T-helper 1 cell (primary cell): ENCODE data around the gene ZNF607.
"Not testable (repeated sequence)": the region's sequence is repeated elsewhere in the genome, so short reads cannot be mapped to it uniquely, and the experiment has no call there.

Experiments used
- DNase-seq, 5 donors: peaks; one replicate each; pipeline ENCODE4 v3.0.0-alpha.2; 2012 to 2020
- total RNA-seq, 4 donors: gene quantifications; one replicate each; lab custom pipeline; 2026; lab: John Stamatoyannopoulos, UW

ZNF607 gene
- 1.4 to 6.4 (median 3.6) reads per million in 4 donors for total RNA-seq

DNA sequence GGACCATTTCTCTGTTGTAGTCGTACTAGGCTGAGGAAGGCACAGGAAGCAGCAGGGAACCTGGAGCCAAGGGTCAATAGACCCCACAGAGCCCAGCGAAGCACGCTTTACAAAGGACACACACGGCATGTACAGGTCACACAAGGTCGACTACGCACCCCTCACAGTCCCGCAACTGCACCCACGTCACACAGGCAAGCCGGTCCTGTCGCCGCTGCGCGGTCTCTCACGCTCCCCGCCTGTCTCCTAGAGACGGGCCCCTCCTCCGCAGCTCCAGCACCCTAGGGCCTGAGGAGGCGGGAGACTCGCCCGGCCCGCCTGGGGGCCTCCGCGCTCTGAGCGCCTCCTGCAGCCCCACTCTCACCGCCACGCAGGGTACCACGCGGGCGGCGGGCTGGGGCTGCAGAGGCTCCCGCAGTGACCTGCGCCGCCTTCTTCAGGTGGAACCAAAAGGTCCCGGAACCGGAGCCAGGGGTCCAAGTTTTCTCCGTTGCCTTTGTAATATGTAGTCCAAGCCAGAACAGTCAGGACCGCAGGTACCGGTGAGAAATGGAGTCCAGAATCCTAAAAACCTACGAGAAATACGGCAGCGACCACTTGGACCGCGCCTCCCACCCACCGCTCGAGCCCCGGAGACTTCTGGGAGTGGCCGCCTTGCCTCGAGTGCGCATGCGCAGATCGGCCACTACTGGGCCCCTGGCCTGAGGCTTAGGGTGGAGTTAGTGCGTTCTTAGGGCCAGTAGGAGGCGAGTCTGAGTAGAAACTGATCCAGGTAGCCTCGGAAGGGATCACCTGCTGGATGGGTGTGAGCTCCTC is at the start of gene ZNF607:
ZNF607 (minus strand) TSS at position 651 of the 816 bp plus-strand sequence. CDS start 8,143 bp downstream, outside the sequence.
- peak; percentile 67 to 83 (median 71) for DNase-seq

DNA sequence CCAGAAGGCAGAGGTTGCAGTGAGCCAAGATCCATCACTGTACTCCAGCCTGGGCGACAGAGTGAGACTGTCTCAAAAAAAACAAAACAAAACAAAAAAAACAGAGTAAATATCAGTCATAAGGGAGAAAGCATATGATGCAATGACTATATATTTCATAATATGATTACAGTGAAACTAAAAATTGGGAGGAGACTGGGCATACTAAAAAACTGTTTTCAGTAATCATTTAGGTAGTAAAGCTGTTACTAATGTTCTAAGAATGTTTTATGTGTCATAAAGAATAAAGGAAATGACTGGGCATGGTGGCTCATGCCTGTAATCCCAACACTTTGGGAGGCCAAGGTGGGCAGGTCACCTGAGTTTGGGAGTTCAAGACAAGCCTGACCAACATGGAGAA is 43.9 kb upstream of the ZNF607 start:
- DNase-seq: no peak

DNA sequence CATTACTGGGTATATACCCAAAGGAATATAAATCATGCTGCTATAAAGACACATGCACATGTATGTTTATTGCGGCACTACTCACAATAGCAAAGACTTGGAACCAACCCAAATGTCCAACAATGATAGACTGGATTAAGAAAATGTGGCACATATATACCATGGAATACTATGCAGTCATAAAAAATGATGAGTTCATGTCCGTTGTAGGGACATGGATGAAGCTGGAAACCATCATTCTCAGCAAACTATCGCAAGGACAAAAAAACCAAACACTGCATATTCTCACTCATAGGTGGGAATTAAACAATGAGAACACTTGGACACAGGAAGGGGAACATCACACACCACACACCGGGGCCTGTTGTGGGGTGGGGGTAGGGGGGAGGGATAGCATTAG is 38.1 kb upstream of the ZNF607 start:
- not testable (repeated sequence) for DNase-seq

DNA sequence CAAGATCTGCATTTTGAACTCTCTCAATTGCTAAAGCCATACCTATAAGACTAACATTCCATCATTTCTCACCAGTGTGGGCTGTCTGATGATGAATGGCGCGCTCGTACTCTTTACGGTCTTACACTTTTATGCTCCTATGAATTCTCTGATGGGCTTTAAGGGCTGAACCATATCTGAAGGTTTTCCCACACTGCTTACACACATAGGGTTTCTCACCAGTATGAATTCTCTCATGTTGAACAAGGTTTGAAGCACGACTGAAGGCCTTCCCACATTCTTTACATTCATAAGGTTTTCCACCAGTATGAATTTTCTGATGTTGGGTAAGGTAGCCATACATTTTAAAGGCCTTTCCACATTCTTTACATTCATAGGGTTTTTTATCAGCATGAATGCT is 18.8 kb upstream of the ZNF607 start:
- no peak for DNase-seq

DNA sequence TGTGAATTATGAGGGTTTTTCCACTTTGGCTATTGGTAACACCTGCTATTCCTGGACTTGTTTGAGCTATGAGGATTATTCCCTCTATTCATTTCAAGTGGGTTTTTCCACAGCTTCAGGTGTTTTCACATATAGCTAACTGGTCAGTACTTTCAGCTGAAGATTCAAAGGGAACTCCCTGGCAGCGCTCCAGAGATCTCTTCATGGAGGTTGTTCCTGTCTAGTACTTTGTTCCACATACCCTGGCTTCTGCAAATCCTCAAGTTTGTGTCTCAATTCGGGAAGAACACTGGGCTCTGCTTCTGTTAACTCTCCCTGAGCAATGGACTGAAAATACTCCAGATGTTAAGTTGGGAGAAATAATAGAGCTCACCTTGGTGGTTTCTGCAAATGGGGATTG is 5.6 kb upstream of the ZNF607 start:
- DNase-seq: no peak

DNA sequence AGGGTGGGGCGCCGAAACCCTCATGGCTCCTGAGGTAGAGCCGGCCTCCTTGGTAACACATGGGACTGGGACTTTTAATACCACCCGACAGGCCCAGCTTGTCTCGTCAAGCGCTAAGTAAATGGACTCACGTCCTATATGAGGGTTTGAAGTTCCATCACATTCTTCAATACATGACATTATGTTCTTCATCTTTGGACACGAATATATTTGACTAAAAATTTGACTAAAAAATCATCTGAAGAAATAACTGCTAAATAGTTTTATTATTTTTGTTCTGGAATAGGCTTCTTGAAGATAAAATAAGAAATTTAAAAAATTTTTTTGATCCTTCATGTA is 335 bp upstream of the ZNF607 start:
- DNase-seq: no peak

DNA sequence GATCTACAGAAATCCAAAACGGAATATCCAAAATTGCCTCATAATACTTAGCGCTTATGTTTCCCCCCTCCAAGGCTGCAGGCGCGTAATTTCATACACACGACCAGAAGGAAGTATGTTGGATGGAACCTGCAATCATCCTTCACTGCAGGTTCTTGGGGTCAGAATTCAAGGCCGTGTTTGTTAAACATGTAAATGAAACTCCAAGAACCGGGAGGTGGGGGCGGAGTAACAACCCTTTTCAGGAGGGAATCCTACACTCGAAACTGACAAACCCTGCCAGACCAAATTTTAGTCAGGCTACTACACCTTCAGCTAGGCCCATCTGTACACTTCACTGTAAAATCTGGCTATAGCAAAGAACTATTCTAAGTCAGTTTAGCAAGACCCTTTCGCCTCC is 1.3 kb downstream of the ZNF607 start:
- no peak for DNase-seq

DNA sequence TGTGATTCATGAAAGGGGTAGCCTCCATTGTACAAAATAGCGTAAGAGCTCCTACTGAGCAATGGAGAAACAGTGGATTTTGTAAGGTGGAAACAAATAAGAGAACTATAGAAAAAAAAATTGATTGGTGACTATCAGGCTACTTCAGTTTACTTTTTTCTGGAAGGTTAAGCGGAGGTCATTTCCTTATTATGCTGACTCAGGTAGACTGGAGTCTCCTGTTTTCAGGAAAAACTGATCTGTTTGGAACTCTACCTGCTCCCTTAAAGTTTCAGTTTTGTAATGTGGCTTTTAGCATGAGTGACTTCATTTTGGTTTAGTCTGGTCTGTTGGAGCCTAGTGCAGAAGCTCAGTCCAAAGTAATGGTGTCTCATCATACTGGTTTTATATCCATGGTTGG is 3.4 kb downstream of the ZNF607 start:
- no peak for DNase-seq

DNA sequence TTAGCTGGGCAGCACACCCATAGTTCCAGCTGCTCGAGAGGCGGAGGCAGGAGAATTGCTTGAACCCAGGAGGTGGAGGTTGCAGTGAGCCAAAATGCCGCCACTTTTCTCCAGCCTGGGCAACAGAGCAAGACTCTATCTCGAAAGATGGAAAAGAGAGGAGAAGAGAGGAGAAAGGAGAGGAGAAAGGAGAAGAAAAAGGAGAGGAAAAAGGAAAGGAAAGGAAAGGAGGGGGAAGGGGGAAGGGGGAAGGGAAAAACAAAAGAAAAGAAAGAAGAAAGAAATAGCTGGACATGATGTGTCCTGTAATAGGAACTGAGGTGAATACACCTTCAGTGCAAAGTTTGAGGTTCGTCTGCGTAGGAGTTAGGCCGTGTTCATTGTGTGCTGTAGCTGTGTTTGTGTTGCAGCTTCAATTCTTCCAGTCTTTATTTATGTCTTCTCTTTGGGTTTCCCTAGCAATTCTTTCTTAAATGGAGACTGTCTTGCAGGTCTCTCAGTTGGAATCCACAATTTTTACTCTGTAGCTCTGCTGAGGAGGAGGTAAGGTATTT is 13.4 kb downstream of the ZNF607 start:
- DNase-seq: no peak

DNA sequence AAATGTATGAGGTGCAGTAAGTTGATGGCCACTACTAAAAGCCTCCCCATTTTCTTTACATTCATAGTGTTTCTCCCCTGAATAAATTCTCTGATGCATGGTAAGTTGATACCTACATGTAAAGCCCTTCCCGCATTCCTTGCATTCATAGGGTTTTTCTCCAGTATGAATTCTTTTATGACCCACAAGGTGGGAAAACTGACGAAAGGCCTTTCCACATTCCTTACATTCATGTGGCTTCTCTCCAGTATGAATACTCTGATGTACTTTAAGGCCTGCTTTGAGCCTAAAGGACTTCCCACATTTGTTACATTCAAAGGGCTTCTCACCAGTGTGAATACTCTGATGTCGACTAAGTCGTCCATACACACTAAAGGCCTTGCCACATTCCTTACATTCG is 20.5 kb downstream of the ZNF607 start:
- DNase-seq: no peak

DNA sequence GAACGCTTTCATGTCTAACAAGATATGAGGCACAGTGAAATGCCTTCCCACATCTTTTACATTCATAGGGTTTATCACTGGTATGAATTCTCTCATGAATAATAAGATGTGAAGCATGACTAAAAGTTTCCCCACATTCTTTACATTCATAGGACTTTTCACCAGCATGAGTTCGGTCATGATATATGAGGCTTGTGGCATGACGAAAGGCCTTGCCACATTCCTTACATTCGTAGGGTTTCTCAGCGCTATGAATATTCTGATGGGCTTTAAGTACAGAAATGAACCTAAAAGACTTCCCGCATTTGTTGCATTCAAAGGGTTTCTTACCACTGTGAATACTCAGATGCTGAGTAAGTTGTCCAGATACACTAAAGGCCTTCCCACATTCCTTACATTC is 21.3 kb downstream of the ZNF607 start:
- no peak for DNase-seq

DNA sequence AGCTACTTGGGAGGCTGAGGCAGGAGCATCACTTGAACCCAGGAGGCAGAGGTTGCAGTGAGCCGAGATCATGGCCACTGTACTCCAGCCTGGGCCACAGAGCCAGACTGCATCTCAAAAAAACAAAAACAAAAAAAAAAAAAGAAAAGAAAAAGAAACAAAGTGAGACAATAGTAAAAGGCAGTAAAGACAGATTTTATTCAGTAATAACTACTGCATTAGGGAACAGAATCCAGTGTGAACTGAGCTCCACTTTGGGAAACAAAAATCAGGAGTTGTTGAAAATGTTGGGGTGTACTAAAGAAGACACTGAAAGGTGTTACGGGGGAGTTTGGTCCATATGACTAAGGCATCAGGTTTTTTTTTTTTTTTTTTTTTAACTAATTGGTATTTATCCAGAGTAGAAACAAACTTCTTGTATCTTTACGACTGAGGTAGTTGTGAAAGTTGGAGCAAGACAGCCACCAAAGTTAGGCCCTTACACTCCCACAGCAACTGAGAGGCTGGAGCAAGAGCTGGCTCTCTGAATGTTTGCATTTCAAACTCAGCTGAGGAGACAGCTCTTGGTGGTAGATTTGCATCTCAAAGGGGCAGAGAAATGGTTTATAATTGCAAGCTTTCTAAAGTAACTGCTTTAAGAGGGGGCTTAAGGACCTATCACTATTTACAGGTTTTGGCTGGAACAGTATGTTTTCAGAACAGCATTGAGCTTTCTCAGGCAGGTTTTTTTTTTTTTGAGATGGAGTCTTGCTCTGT is 24.2 kb downstream of the ZNF607 start:
- no peak for DNase-seq

DNA sequence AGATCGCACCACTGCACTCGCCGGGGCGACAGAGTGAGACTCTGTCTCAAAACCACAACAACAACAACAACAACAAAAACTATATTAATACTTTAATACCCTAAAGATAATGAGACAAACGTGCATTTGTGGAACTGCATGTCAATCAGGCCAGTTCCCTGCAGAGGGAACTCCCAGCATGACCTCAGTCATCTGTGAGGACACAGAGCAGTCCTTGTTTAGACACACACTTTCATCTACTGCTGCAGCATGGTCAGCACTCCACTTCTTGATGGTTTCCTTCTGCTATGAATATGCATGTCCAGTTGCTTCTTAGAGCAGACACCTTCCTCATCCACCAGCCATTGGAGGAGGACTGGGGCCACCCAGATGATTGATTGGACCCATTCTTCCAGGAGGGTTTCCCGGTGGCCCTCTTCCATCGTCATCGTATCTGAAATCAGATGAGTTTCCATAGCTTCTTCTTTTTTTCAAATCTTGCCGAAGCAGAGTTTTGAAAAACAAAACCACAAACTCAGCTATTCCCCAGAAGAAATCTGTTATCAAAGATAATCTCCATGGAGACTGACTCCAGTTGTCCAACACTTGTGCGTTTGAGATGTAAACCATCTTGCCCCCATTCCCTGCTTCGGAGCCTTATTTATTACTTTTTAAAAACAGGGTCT is 26.5 kb downstream of the ZNF607 start:
- no peak for DNase-seq

DNA sequence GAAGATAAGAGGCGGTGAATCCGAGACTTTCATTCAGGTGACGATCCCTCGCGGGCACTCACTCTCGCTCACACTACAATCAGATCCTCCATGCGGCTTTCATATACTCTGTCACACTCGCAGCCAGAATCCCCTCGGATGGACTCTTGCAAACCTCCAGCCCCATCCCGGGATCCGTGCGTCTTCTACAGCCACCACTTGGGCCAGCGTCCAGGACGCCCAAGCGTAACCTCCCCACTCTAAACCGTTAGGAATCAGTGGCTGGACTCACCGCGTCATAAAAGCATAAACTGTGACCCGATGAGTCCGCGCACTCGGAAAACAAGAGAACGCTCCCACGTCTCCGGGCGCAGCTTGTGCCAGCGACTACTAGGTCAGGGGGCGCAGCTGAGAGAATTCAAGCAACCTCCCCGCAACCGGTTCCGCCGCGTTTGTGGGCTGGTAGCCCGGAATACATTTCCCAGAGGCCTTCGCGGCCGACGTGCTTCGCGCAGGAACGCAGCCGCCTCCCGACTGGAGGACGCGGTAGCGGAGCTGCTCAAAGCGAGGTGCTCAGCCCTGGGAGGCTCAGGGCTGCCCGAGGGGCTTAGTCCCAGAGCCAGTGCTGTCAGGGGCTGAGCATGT is 27.6 kb downstream of the ZNF607 start:
- DNase-seq: peak; percentile 33 to 71 (median 62)

DNA sequence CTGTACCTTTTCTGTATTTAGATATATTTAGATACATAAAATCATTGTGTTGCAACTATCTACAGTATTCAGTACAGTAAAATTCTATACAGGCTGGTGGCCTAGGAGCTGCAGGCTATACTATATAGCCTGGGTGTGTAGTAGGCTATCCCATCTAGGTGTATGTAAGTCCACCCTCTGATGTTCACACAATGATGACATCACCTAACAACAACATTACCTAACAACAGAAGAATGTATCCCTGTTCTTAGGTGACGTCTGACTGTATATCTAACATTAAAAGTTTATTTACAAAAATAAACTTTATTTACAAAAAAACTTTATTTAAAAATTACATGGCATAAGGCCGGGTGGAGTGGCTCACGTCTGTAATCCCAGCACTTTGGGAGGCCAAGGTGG is 36.0 kb downstream of the ZNF607 start:
- no peak for DNase-seq

DNA sequence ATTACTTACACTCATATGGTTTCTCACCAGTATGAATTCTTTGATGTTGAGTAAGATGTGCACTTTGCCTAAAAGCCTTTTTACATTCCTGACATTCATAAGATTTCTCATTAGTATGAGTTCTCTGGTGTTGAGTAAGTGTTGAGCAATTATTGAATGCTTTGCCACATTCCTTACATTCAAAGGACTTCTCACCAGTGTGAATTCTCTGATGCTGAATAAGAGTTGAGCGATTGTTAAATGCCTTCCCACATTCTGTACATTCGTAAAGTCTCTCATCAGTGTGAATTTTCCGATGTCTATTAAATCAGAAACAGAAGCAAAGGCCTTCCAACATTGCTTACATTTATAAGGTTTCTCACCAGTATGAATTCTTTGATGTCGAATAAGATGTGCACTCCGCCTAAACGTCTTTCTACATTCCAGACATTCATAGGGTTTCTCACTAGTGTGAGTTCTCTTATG is 50.1 kb downstream of the ZNF607 start:
- no peak for DNase-seq

DNA sequence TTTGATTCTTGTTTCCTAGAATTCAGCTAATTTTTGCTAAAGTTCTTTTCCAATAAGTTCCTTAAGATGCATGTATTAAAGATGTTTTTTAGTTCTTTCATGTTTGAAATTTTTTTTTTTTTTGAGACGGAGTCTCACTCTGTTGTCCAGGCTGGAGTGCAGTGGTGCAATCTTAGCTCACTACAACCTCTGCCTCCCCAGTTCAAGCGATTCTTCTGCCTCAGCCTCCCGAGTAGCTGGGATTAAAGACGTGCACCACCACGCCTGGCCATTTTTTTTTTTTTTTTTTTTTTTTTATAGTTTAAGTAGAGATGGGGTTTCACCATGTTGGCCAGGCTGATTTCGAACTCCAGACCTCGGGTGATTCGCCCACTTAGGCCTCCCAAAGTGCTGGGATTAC is 62.4 kb downstream of the ZNF607 start:
- not testable (repeated sequence) for DNase-seq

DNA sequence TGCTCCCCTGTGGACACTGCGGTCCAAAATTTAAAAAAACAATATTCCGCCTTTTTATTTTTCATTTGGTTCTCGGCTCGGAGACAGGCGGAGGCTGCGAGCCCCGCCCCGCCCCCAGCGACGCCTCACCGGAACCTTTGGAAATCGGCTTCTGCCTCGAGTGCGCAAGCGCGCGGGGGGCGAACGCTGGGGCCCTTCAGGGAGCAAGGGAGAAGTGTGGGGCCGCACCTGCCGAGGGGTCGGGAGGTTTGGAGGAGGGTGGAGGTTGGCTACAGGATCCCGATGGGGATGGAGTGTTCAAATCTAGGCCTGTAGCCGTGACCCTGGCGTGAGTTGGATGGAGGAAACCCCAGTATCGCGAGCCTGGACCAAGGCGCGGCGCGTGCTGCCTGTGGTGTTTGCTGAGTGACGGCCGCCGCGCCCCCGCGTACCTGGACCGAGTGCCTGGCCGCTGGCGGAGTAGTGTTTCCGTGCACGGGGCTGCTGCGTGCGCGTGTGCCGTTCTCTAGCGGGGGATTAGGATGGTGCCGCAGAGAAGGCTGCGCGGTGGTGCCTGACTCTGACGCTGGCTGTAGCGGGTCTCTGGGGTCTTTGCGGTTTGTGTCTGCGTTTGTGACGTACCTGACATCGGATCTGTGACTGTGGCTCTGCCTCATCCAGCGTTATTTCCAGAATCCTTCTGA is 63.7 kb downstream of the ZNF607 start:
- peak; percentile 63 to 80 (median 78) for DNase-seq

DNA sequence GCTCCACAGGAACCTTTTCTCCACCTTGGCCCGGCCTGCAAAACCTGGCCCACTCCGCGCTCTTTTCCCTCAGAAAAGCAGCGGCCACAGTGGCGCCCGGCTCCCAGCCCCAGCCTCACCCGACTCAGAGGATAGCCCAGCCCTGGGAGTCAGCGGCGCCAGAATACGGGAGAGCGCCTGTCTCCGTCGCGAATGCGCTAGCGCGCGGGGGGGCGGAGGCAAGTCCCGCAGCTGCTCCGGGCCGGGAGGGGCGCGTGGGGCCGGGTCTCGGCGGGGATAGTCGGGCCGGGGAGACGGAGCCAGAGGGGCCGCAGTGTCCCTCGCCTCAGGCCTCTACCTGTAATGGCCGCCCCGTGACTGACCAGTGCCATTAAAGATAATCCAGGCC is 64.3 kb downstream of the ZNF607 start, which contains the start of gene ZFP30:
ZFP30 (minus strand) TSS at position 165 of the 388 bp plus-strand sequence. CDS start 7,643 bp downstream, outside the sequence.
- DNase-seq: peak; percentile 50 to 81 (median 65)

DNA sequence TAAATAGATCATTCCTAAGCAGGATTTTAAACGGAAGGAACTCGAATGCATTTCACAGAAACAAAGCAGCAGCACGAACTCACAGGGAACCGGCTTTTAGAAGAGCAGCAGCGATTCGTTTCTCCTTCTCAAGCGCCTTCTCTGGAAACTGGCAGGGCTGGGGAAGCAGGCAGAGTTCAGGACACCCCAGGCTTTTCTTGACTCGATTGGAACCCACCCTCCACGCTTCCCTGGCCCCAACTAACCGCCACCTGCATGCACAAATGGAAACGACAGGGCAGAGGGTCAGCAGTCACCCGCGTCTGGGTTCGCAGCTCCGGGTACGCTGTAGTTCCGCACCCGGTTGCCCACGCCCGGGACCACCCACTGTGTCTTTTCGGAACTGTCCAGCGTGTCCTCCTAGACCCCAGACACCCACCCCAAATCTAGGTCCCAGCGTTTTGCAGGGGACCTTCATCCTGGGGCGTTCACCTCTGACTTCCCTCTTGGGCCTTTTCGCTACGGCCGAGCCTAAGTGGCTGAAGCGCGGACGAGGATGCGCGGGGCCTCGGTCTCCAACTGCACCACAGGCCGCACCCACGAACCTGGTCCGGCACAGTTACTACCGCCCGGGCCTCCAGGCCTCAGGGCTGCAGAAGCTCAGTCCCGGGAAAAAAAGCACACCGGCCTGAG is 64.8 kb downstream of the ZNF607 start:
- peak in 3 of 5 donors; percentile 1 to 37 (median 7) for DNase-seq

DNA sequence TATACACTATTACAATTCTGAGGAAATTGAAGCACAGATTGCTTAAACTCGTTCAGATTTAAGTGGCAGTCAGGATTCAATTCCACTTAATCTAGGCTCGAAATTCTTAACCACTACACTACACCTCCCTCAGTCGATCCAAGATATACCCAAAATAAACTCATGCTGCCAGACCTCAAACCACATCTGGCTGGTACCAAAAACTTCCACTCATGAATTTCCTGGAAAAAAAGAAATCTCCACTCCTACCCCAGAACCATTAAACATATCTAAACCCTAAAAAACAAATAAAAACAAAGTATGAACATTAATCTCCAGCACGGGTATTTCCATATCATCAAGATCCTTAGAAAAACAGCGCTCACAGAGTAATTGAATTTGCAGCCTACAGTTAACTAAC is 65.4 kb downstream of the ZNF607 start:
- DNase-seq: no peak
